ENCODE data around the gene NCK2.

NCK2 gene

GRCh38 chr2:105872830-105873229, 128.1 kb downstream of the NCK2 start:
- DNase-seq (ENCODE audit: low read depth in 2 of 2), result no peak

DNA sequence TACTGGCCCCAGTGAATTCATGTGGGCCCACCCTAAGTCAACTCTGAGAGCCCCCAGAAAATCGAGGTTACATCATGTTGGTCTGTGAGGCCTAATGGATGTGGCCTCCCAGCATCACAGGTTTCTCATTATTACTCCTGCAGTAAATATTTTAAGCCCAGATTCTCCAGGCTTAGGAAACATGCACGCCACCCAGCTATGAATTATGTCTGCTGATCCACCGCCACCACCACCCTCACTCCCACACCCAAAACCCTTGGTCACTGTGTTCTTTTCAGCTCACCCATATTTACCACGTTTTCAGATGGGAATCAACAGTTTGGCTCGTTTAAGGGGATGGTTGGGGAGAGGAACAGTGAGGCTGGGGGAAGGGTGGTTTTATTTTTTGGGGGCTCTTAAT, 128.6 kb downstream of the NCK2 start:
- no peak for DNase-seq (ENCODE audit: low read depth in 2 of 2)

DNA sequence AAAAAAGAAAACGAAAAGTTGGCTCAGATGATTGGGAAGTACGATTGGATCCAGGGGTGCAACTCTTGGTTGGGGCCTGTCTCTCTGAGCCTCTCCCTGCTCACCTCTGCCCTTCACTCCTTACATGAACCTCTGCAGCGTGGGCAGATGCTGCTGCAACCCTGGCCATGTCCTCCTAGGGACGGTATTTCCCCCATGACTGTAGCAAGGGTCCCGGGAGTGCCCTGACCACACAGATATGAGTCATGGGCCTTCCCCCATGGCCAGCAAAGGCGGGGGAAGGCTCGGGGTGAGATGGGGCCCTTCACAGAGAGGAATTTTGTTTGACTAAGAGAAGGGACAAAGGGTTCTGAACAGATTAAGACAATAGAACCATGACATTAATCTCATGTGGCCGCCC, 129.0 kb downstream of the NCK2 start:
- peak; percentile 48 to 50 for DNase-seq (ENCODE audit: low read depth in 2 of 2)

DNA sequence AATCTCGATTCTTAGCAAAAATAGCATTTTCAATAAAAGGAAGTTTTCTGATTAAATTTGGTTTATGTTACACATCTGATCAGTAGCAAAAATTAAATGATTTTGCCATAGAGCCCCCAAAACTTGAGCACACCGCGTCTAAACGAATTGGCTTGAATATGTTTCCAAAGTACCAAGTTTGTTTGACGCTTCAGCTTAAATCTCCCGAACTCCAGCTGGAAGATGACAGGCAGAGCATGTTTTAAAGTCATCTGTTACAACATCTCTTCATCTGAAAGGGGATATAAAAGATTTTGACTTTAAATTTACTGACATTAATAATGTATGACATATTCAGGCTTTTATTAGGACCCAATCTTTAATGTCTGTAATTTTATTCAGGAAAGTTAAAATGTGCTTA, 129.8 kb downstream of the NCK2 start:
- DNase-seq (ENCODE audit: low read depth in 2 of 2), result no peak

DNA sequence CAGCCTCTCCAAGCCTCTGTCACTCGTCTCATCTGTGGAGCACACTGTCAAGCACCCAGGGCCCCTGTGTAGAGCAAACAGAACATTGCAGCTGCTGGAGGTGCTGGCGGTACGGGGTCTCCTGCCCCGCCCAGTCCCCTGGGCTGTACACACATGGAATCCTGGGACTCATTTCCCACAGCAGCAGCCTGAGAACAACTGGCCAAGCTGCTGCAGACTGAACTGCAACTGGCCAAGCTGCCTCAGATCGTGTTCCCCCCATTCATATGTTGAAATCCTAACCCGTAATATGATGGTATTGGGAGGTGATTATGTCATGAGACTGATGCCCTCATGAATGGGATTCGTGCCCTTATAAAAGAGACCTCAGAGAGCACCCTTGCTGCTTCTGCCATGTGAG, 130.5 kb downstream of the NCK2 start:
- no peak for DNase-seq (ENCODE audit: low read depth in 2 of 2)

DNA sequence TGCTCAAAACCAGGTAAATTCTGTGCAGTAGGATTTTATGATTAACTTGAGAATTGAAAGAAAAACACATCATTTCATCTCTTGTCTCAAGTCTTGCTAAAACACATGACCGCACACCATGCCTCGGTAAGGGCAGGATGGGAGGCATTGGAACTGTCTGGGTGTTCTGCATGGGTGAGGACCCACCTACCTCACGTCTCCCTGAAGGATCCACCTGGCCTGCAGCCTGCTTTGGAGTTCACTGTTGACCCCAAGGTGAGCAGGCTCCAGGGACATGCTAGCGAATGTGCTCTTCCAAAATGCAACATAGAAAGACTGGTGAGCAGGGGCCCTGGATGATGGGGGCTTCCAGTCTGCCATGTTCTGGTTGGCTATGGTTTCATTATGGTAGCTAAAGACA, 131.5 kb downstream of the NCK2 start:
- DNase-seq (ENCODE audit: low read depth in 2 of 2), result no peak

- DNase-seq (ENCODE audit: low read depth in 2 of 2), result no peak
Measured at GRCh38 chr2:105877945-105878344, 133.2 kb downstream of the NCK2 start.

DNA sequence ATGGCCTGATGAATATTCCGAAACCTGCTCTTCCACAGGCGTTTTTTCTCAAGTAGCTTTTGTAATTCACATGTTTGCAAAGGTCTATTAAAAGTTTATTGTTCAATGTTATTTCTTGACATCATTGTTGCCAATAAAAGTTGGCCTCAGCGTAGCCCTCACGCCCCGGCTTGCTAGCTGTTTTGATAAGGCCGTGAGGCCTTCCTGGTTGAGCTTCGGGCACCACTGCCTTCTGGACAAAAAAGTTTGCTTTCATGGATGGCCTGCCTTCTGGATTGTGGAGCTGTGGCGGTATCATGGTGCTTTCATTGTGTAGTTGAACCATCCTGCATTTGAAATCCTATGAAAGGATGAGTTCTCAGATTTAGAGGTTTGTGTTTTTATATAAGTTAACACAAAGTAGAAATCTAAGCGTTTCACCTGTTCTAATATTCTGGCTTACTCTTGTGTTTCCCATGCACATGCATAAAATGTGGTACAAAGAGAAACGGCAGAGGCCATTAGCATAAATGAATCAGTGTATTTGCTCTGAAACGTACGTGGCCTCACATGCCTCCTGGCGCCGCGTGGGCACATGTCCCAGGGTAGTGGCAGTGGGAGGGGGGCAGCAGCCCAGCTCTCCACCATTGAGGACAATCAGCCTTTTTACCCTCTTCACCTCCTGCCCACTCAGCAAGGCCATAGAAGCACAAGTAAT, 134.5 kb downstream of the NCK2 start:
- no peak for DNase-seq (ENCODE audit: low read depth in 2 of 2)

DNA sequence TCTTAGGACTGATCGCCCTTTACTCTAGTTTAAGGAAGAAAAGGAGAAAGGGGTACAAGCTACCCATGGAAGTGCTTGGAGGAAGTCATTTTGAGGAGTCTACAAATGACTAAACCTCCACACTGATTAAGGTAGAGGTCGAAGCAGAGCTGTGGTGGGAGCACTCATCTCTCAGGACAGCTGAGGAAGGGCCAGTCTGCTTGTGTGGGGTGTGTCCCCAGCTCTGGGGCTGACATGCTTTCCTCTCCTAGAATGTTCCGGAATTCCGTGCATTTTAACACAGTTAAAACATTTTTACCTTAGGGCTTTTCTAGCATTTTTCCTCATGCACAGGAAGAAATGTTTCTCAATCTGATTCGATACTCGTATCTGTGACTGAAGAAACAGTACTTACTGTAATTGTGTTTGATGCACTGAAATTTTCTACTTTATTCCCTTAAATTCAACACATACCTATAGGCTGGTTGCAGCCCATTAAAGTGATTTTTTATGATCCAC, 135.1 kb downstream of the NCK2 start:
- no peak for DNase-seq (ENCODE audit: low read depth in 2 of 2)

DNA sequence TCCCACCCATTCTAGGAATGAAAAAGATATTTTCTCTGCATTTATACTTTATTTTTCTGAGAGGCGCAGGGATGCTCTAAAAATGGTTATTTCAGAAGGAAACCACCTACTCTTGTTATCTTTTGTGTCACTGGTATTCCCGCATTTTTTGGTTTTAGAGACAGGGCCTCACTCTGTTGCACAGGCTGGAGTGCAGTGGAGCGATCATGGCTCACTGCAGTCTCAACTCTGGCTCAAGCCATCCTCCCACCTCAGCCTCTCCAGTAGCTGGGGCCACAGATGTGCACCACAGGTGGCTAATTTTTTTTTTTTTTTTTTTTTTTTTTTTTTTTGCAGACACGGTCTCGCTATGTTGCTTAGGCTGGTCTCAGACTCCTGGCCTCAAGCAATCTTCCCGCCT, 135.9 kb downstream of the NCK2 start:
- no peak for DNase-seq (ENCODE audit: low read depth in 2 of 2)

GRCh38 chr2:105881286-105882136, 136.8 kb downstream of the NCK2 start:
- DNase-seq (ENCODE audit: low read depth in 2 of 2), result no peak

- DNase-seq (ENCODE audit: low read depth in 2 of 2), result no peak
Measured at GRCh38 chr2:105882341-105882740, 137.6 kb downstream of the NCK2 start.

DNA sequence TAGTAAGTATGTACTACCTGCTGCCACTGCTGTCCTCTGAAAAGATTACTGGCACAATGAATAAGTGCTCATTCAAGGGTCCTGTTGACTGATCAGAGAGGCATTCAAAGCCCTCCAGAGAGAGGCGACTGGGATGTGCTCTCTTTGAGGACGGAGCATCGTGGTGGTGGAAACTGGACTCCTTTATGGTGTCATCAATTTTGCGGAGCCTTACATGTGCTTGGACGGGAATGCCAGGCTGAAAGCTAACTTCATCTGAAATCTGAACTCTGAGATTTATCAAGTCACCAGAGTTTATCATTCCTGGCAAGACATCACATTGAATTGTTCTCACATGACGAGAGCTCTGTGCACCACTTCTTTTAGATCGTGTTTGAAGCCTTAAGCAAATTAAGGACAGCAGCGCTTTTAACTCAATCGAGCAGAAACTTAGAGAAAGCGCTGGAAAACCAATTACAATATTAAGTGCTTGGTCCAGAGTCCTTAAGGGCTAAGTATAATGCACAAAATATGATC, 138.3 kb downstream of the NCK2 start:
- DNase-seq (ENCODE audit: low read depth in 2 of 2), result no peak

- DNase-seq (ENCODE audit: low read depth in 2 of 2), result no peak
Measured at GRCh38 chr2:105883911-105884694, 139.4 kb downstream of the NCK2 start.

DNA sequence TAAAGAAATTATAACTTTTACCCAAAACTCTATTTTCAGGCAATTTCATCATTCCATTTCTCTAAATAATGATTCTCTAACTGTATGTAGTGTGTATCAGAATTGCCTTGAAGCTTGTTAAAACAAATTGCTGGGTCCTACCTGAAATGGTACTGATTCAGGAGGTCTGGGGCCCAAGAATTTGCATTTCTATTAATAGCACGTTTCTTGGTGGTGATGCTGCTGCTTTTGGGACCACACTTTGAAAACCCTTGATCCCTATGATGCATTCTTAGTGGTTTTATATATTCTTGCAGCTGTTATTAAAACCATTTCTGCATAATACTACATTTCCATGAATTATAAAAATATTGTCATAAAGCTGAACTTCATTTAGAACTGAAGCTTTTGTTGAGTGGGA, 140.7 kb downstream of the NCK2 start:
- DNase-seq (ENCODE audit: low read depth in 2 of 2), result no peak

DNA sequence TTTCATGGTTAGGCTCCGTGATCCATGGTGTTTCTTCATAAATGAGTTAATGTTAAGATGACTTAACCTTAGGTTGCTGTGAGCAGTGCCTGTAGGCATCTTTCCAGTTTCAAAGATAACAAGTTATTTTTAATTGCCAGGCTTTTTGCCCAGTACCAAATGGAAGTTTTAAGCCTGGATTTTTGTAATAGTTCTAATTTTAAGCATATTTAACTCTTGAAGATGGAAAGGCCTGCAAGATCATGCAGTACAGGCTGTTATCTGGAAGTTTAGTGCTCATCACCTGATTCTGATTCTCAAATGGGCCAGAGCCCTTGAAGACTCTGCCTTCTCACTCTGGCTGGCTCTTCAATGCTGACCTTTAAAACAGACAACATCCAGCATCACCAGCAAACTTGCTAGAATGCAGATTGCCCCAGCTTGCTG, 141.3 kb downstream of the NCK2 start:
- no peak for DNase-seq (ENCODE audit: low read depth in 2 of 2)

DNA sequence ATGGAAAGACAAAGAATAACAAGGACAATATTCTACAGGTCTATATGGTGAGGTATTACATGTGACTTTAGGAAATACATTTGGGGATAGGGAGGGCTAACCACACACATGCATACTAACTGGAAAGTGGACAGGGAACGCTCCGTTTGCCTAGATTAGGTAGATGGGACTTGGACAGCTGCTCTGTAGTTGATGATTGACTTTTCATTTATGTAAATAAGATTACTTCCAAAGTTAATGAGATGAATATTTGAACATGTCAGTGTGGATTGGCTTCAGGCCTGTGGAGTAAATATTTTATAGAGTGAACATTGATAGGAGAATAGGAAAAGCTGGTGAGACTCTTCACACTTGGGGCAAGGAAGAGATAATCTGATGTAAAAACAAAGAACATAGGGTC, 142.0 kb downstream of the NCK2 start:
- no peak for DNase-seq (ENCODE audit: low read depth in 2 of 2)

- no peak for DNase-seq (ENCODE audit: low read depth in 2 of 2)
Measured at GRCh38 chr2:105887256-105887655, 142.5 kb downstream of the NCK2 start.

DNA sequence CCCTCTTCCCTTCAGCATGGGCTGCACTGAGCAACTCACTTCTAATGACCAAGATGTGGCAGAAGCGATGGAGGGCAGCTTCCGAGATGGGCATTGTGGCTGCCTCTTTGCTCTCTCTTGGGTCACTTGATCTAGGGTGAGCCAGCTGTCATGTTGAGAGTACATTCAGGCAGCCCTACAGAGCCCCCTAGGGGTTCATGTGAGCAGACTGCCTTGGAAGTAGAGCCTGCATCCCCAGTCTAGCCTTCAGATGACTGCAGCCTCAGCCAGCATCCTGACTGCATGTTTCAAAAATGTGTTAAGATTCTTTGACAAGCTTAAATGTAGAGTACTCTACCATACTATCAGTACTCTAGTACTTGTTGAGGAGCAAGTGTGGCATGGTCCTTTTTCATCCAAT, 143.9 kb downstream of the NCK2 start:
- no peak for DNase-seq (ENCODE audit: low read depth in 2 of 2)

- DNase-seq (ENCODE audit: low read depth in 2 of 2), result no peak
Measured at GRCh38 chr2:105889046-105889445, 144.3 kb downstream of the NCK2 start.

GRCh38 chr2:105890111-105890510, 145.4 kb downstream of the NCK2 start:
- DNase-seq (ENCODE audit: low read depth in 2 of 2), result no peak

DNA sequence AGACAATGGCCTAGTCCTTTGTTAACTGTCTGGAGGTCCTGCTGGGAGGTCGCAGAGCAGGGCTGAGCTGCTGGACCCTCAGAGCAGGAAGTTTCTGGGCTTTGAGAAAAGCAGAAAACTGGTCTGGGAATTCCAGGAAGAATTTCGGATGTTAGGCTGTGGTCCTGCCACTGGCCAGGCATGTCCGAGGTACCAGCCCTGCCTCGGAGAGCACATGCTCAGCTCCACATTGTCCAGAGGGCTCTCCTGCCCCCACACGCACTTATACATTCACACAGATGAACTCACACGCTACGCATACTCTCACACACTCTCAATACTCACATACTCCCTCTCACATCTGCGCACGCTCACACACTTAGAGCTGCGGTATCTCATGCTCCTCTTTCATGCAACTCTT, 146.1 kb downstream of the NCK2 start:
- DNase-seq (ENCODE audit: low read depth in 2 of 2), result no peak
